GM19324 (cell line): ENCODE data around the gene TLN1.

Source experiments
- ATAC-seq: cut with Tn5 transposase; IDR thresholded peaks from one replicate; pipeline ENCODE4 v1.9.1; 2021; ENCODE audit warnings: mild to moderate bottlenecking, moderate library complexity; ENCODE audit not compliant: unreplicated experiment, low FRiP score

The TLN1 gene

DNA sequence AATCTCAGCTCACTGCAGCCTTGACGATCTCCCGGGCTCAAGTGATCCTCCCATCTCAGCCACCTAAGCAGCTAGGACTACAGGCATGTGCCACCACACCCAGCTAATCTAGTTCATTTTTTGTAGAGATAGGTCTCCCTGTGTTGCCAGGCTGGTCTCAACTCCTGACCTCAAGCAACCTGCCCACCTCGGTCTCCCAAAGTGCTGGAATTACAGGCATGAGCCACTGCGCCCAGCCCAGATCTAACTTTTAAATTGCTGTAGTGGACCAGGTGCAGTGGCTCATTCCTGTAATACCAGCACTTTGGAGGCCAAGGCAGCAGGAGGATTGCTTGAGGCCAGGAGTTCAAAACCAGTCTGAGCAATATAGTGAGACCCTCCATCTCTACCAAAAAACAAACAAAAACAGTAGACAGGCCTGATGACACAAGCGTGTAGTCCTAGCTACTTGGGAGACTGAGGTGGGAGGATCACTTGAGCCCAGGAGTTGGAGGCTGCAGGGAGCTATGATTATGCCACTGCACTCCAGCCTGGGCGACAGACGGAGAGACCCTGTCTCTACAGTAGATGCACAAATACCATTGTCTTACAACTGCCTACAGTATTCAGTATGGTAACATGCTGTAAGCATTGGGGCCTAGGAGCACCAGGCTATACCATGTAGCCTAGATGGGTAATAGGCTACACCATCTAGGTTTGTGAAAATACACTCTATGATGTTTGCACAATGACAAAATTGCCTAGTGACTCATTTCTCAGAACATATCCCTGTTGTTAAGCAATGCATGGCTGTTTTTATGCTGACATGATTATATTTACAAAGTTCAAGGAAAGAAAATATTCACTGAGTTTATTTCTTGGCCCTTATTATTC is 79.8 kb downstream of the TLN1 start:
- ATAC-seq = no peak

DNA sequence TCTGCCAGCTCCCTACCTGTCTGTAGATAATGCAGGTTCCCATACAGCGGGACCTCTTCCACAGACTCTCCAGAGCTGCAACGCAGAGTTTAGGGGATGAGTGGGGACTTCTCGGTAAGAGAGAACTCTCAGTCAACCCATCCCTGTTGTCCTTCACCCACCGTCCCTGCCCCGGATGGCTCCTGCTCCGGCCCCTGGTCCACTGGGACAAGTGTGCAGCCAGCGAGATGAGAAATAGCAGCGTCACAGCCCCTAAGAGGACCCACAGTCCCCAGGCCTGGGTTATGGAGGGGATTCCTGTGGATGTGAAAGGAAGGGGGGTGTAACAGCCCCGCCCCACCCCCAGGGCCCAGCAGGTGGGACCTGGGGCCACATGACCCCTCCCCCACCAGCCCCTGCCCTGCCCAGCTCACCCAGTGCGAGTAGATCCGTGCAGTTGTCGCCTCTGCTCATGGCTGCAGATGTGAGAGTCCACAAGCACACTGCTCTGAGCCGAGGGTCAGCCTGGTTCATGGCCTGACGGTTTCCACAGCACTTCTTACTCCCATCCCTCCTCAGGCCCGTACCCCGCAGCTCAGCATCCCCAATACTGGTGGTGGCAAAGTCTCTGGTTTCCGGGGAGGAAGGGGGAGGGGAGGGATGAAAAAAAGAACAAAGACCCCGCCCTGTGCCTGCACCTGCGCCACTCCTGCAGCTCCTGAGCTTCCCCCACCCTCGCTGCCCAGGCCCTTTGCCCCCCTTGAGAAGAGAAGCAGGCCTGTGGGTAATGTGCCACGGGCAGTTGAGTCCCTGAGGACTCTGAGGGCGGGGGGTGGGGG is 81.4 kb downstream of the TLN1 start, which contains the start of gene SIT1:
TSS of gene SIT1 (minus strand) at position 591 of the 818 bp plus-strand sequence. CDS start at position 513, 78 bp downstream.
- ATAC-seq = no peak

DNA sequence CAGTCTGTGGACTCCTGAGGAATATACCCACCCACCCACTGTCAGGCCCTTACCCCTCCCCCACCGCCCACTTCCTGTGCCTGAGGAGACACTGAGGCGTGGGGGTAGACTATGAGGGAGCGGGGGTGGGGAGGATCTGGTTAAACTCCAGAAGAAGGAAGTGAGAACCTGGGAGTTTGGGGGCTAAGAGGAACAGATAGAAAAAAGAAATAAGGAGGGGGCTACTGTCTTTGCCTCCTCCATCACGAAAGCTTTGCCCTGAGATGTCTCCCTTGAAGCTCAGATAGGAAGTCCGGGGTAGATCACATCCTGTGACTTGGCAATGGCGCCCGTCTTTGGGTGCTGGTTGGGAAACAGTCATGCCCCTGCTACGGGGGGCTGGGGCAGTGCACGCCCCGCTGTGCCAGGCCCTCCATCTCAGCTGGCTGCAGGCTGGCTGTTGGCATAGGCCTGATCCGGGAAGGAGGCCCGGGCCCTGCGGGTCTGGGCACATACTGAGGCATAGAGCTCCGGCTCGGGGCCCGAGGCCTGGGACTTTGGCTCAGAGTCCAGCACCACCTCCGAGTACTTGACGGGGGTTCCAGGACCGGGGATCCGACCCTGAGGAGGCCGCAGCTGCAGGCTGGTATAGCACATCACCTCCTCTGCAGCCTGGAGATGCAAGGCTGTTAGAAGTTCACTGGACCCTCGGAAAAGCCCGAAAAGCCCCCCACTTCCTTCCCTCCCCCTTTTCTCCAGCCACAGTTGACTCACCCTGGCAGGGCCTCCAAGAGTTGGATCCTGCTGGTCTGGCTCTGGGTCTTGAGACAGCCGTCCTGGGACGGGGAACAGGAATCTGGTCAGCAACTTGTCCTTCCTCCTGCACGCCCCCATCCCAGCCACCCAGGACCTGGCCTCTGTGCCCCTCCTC is 82.3 kb downstream of the TLN1 start:
- no peak for ATAC-seq
